ENCODE data around the gene PNMA8C.
"Not testable (repeated sequence)": the region's sequence is repeated elsewhere in the genome, so short reads cannot be mapped to it uniquely, and the experiment has no call there.

The PNMA8C gene

DNA sequence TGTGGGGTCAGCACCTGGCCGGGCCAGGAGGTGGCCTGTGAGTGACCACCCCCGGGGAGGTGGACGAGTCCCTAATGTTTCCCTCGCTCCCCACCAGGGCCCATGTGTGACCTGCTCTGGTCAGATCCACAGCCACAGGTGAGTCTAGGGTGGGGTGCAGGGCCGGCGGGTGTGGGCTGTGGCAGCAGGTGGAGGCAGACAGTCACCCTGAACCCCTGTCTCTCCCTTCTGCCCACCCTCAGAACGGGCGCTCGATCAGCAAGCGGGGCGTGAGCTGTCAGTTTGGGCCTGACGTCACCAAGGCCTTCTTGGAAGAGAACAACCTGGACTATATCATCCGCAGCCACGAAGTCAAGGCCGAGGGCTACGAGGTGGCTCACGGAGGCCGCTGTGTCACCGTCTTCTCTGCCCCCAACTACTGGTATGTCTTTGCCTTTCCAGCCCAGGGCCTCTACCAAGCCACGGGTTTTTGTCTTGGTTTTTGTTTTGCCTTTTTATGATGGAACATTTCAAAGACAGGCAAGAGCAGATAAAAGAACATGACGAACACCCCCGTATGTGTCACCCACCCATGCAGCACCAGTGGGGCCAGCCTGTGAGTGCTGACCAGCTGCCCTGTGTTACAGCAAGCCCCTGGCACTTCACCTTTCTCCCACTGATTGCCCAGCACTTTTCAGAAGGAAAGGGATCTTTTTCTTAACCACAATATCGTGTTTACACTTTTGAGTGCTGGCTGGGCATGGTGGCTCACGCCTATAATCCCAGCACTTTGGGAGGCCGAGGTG, 40.2 kb downstream of the PNMA8C start:
- no peak for FAIRE-seq

DNA sequence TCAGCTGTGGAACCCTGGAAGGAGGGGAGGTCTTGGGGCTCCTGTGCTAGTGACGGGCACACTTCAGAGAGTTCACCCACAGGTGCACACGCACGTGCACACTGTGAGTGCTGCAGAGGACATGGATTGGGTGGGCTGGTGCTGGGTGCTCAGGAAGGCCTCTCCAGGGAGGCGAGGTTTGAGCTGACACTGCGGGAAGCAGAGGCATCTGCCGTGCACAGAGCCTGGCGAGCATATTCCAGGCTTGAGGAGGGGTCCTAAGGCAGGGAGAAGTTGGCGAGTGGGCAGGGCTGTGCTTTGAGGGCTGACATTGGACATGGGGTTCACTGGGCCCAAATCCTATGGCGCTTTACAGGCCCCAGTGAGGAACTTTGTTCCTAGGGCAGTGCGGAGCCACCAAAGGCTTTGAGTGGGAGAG, 41.0 kb downstream of the PNMA8C start:
- no peak for FAIRE-seq

DNA sequence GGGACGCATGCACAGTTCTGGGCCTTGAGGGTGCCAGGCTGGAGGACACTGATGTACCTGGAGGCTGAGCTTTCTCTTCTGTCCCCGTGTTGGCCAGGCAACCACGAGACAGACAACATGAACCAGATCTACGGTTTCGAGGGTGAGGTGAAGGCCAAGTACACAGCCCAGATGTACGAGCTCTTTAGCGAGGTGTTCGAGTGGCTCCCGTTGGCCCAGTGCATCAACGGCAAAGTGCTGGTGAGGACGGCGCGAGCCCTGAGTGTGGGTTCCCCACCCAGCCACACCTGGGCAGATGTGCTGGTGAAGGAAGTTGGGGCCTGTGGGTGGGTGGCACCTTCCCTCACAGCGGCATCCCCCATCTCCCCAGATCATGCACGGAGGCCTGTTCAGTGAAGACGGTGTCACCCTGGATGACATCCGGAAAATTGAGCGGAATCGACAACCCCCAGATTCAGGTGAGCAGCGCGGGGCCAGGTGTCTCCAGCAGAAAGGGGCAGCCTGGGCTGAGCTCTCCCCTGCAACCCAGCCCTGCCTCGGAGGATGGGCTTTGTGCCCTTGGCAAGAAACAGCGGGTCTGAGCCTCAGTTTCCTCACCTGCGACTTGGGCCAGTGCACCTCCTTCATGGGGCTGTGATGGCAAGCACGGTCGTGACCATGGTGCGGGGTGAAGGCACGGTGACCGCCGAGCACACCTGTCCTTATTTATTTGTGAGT, 41.6 kb downstream of the PNMA8C start:
- FAIRE-seq = no peak

- no peak for FAIRE-seq
These were observed 42.6 kb downstream of the PNMA8C start for GRCh38 chr19:46386151-46386550.

DNA sequence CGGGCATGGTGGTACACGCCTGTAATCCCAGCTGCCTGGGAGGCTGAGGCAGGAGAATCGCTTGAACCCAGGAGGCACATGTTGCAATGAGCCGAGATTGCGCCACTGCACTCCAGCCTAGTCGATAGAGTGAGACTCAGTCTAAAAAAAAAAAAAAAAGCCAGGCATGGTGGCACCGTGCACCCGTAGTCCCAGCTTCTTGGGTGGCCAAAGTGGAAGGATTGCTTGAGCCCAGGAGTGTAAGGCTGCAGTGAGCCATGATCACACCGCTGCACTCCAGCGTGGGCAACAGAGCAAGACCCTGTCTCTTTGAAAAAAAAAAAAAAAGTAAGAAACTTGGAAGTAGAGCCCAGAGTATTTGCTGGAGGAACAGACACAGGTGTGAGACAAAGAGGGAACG, 43.1 kb downstream of the PNMA8C start:
- no peak for FAIRE-seq

- FAIRE-seq = no peak
These were observed 44.3 kb downstream of the PNMA8C start for GRCh38 chr19:46384396-46384795.

- no peak for FAIRE-seq
These were observed 44.9 kb downstream of the PNMA8C start for GRCh38 chr19:46383846-46384245.

DNA sequence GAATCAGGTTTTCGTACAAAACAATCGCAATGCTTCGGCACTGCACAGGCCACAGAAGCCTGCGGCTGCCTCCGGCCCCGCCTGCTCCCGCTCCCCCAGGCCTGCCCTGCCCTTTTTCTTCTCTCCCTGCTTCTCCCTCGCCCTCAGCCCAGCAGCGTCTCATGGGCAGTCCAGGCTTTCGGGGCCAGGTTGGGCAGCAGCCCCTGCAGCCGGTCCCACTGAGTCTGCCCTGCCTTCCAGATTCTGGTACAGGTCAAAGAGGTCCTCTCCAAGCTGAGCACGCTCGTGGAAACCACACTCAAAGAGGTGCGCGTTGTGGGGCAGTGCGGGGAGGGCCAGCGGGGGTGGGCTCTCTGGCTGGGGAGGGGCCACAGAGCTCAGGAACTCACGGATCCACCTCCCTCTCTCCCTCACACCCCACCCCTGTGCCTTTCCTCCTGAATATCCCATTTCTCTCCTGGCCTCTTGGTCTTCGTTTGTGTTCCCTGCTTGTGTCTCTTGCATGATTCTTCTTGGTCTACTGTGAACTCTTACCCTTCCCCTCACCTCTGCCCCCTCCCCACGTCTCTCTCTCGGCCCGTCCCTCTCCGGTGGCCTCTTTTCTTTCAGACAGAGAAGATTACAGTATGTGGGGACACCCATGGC, 45.4 kb downstream of the PNMA8C start:
- FAIRE-seq = no peak

DNA sequence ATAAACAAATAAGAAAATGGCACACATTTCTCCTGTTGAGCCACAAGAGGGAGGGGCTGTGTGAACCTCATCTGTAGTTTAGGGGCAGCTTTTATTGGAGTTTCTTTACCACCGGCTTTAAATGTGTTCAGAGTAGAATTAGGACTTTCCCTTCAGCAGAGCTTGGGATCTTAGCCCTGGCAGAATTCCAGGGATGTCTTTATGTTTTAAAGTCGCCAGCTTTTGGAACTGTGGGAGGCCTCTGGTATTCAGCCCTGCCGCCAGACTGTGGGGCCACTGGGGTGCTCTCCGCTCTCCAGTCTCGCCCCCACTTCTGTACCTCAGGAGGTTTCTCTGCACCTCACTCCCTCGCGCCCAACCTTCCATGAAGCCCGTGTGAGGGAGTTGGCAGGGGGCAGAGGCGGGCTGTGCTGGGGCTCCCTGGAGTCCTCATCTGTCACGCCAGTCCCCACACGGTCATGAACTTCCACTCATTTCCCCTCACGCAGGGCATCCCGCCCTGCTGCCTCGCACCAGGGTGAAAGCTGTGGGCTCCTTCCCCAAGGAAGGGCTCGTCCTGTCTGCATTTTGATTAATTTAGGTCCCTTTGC, 46.9 kb downstream of the PNMA8C start:
- FAIRE-seq = no peak

DNA sequence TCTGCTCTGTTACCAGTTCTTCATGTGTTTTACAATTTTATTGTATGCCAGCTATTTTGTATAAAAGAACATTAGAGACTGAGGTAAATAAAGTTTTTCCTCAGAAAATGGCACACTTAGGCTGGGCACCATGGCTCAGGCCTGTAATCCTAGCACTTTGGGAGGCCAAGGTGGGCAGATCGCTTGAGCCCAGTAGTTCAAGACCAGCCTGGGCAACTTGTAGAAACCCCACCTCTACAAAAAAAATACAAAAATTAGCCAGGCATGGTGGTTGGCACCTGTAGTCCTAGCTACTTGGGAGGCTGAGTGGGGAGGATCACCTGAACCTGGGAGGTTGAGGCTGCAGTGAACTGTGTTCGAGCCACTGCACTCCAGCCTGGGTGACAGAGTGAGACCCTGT, 47.4 kb downstream of the PNMA8C start:
- no peak for FAIRE-seq

- no peak for FAIRE-seq
These were observed 48.0 kb downstream of the PNMA8C start for GRCh38 chr19:46380690-46381089.

DNA sequence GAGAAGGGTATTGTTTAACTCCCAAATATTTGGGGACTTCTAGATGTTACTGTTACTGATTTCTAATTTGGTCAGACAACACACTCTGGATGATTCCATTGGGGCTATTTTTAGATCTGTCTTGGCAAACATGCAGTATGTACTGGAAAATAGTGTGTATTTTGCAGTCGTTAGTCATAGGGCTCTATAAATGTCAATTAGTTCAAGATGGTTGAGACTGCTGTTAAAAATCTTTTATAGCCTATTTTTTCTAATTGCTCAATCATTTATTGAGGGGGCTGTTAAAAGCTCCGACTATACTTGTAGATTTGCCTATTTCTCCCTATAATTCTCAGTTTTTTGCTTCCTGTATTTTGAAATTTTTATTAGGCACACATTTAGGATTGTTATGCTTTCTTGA, 50.5 kb downstream of the PNMA8C start:
- FAIRE-seq = no peak

- FAIRE-seq = no peak
These were observed 52.2 kb downstream of the PNMA8C start for GRCh38 chr19:46376241-46377153.

DNA sequence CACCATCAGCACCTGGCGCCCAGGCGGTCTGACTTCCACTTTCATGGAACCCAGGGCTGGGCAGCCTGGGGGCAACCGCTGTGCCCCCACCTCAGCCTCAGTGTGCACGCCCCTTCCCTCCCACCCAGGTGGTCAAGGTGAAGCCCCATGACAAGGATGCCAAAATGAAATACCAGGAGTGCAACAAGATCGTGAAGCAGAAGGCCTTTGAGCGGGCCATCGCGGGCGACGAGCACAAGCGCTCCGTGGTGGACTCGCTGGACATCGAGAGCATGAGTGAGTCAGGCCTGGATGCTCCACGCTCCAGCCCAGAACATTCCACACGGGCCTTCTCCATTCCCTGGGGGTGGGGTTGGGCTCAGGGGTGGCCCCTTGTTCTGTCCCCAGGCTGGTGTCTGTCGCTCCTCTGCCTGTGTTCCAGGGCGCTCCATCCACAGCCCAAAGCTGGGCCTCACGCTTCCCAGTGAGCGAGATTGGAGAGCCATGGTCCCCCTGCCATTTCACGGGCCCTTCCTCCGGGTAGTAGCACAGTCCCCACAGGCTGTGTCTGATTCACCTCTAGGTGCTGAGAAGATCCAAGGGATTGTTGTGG, 53.2 kb downstream of the PNMA8C start:
- FAIRE-seq = not testable (repeated sequence)
